Peyer's patch (tissue), 4 donors: ENCODE results near the gene DMBT1. TPM values are rescaled to one million over a fixed set of nuclear protein-coding genes. Genes with fewer than 3 reads are reported as not detected.

Experiments
- DNase-seq, 3 donors: peaks; one replicate each; pipeline ENCODE4 v3.0.0-alpha.2; 2017 to 2019
- H3K27ac ChIP-seq, 4 donors: fragments of 200-600 bp; sonication (generic); one replicate each; pipeline ENCODE4 v1.5.1; 2016 to 2019
- H3K27me3 ChIP-seq, 2 donors: fragments of 200-600 bp; sonication (generic); one replicate each; pipeline ENCODE4 v1.5.1; 2019
- H3K36me3 ChIP-seq, 3 donors: fragments of 200-600 bp; sonication (generic); one replicate each; pipeline ENCODE4 v1.5.1; 2016 to 2019
- H3K4me1 ChIP-seq, 4 donors: fragments of 200-600 bp; sonication (generic); one replicate each; pipeline ENCODE4 v1.5.1; 2016 to 2019
- H3K4me3 ChIP-seq, 4 donors: fragments of 200-600 bp; sonication (generic); 1 replicate in 3 of 4; 2 replicates in 1 of 4; pipeline ENCODE4 v1.5.1; 2016 to 2019; ENCODE audit warnings: mild to moderate bottlenecking in 1 of 4
- H3K9me3 ChIP-seq, 4 donors: fragments of 200-600 bp; sonication (generic); one replicate each; pipeline ENCODE4 v1.5.1; 2016 to 2019; ENCODE audit warnings: mild to moderate bottlenecking in 1 of 4
- CTCF ChIP-seq, 6 experiments: fragments of 450-650 bp in 4 of 6; fragments of 200-600 bp in 2 of 6; sonication (generic) in 1 of 6; IDR thresholded peaks; one replicate each; pipeline ENCODE4 v1.5.1; 2017 to 2019; ENCODE audit warnings: antibody characterized with exemption in 6 of 6, mild to moderate bottlenecking in 3 of 6, moderate library complexity in 1 of 6
- POLR2A ChIP-seq, 2 donors: fragments of 450-650 bp; IDR thresholded peaks; one replicate each; pipeline ENCODE4 v1.5.1; 2017; ENCODE audit warnings: antibody characterized with exemption in 2 of 2, mild to moderate bottlenecking in 2 of 2, moderate library complexity in 2 of 2
- total RNA-seq, 4 donors: library from RNA; depleted of rRNA; stranded (reverse); fragments of >200 nt; gene quantifications; one replicate each; pipeline ENCODE4 v1.1.0, GENCODE V29; 2016

DMBT1 gene
- total RNA-seq, 4 donors from 2014 or later, result 124 to 653 (median 224) TPM

- peak in 2 of 3 donors; percentile 16 to 18 for DNase-seq
- H3K27ac ChIP-seq, result no peak overlapping the region
Measured at GRCh38 chr10:122655524-122656307, 95.2 kb downstream of the DMBT1 start.

GRCh38 chr10:122656308-122656705 lies 95.8 kb downstream of the DMBT1 start:
- Histone ChIP-seq H3K4me3 (no peak overlapping the region), H3K36me3 (no peaks in the 10 kb centered on the region), H3K27me3 (no peaks in the 10 kb centered on the region), H3K9me3 (no peaks in the 10 kb centered on the region), H3K27ac (no peak overlapping the region), H3K4me1 (no peaks in the 10 kb centered on the region)
- TF ChIP-seq CTCF (IDR thresholded peaks at IDR 0.05) (no peak), POLR2A (IDR thresholded peaks at IDR 0.05) (no peak)
- DNase-seq, result peak in 1 of 3 donors; percentile 1

More at GRCh38 chr10:122655524-122656307, 95.2 kb downstream of the DMBT1 start:
- no peaks in the 10 kb centered on the region for H3K27me3 ChIP-seq
- H3K36me3 ChIP-seq, result no peaks in the 10 kb centered on the region
- H3K9me3 ChIP-seq, result no peaks in the 10 kb centered on the region
- no peak for TF ChIP-seq CTCF (IDR thresholded peaks at IDR 0.05)
- H3K4me3 ChIP-seq, result no peak overlapping the region
- H3K4me1 ChIP-seq, result no peaks in the 10 kb centered on the region

GRCh38 chr10:122656741-122657140 lies 96.2 kb downstream of the DMBT1 start:
- H3K27ac ChIP-seq, result no peak overlapping the region
- no peak overlapping the region for H3K4me3 ChIP-seq
- H3K4me1 ChIP-seq, result no peaks in the 10 kb centered on the region
- no peaks in the 10 kb centered on the region for H3K9me3 ChIP-seq
- TF ChIP-seq POLR2A (IDR thresholded peaks at IDR 0.05) (no peak), CTCF (IDR thresholded peaks at IDR 0.05) (no peak)
- no peaks in the 10 kb centered on the region for H3K36me3 ChIP-seq
- peak in 2 of 3 donors; percentile 24 to 34 for DNase-seq
- H3K27me3 ChIP-seq, result no peaks in the 10 kb centered on the region

GRCh38 chr10:122657255-122657654 lies 96.7 kb downstream of the DMBT1 start:
- Histone ChIP-seq H3K27ac (no peak overlapping the region), H3K4me1 (no peaks in the 10 kb centered on the region), H3K36me3 (no peaks in the 10 kb centered on the region), H3K9me3 (no peaks in the 10 kb centered on the region), H3K4me3 (no peak overlapping the region), H3K27me3 (no peaks in the 10 kb centered on the region)
- no peak for TF ChIP-seq CTCF (IDR thresholded peaks at IDR 0.05)
- TF ChIP-seq POLR2A (IDR thresholded peaks at IDR 0.05), result no peak
- peak in 2 of 3 donors; percentile 5 to 23 for DNase-seq

- no peaks in the 10 kb centered on the region for H3K9me3 ChIP-seq
- no peaks in the 10 kb centered on the region for H3K36me3 ChIP-seq
- no peak for TF ChIP-seq POLR2A (IDR thresholded peaks at IDR 0.05)
- TF ChIP-seq CTCF (IDR thresholded peaks at IDR 0.05), result no peak
- H3K27ac ChIP-seq, result no peak overlapping the region
- H3K4me3 ChIP-seq, result no peak overlapping the region
- peak in 2 of 3 donors; percentile 4 to 28 for DNase-seq
- H3K4me1 ChIP-seq, result no peaks in the 10 kb centered on the region
- H3K27me3 ChIP-seq, result no peaks in the 10 kb centered on the region
Measured at GRCh38 chr10:122657729-122658128, 97.2 kb downstream of the DMBT1 start.
